Measurements from ENCODE around the gene BTD.

The BTD gene

GRCh38 chr3:15657016-15657415 lies 55.5 kb downstream of the BTD start:
- no peak overlapping the region for H3K27ac ChIP-seq (ENCODE audit: low read length)
- H3K9ac ChIP-seq (ENCODE audit: low read length) = no peak overlapping the region
- no peaks in the 10 kb centered on the region for H3K27me3 ChIP-seq (ENCODE audit: control insufficient read depth, insufficient read depth, low read length)
- H3K4me1 ChIP-seq (ENCODE audit: control insufficient read depth, low read depth, low read length) = no peaks in the 10 kb centered on the region
- no peak overlapping the region for H3K4me3 ChIP-seq (ENCODE audit: low read length)
- H3K36me3 ChIP-seq (ENCODE audit: control insufficient read depth, low read depth, low read length) = no peaks in the 10 kb centered on the region
- H3K9me3 ChIP-seq (ENCODE audit: control insufficient read depth, low read depth, low read length) = peaks cover 12% of the 10 kb centered on the region

GRCh38 chr3:15659254-15659975 lies 57.9 kb downstream of the BTD start:
- no peak overlapping the region for H3K4me3 ChIP-seq (ENCODE audit: low read length)
- H3K27ac ChIP-seq (ENCODE audit: low read length) = no peak overlapping the region

GRCh38 chr3:15660055-15660935 lies 58.8 kb downstream of the BTD start:
- H3K4me3 ChIP-seq (ENCODE audit: low read length) = no peak overlapping the region
- peaks cover 12% of the 10 kb centered on the region for H3K9me3 ChIP-seq (ENCODE audit: control insufficient read depth, low read depth, low read length)
- no peaks in the 10 kb centered on the region for H3K36me3 ChIP-seq (ENCODE audit: control insufficient read depth, low read depth, low read length)
- H3K4me1 ChIP-seq (ENCODE audit: control insufficient read depth, low read depth, low read length) = no peaks in the 10 kb centered on the region
- H3K27me3 ChIP-seq (ENCODE audit: control insufficient read depth, insufficient read depth, low read length) = no peaks in the 10 kb centered on the region
- H3K27ac ChIP-seq (ENCODE audit: low read length) = no peak overlapping the region
- no peak overlapping the region for H3K9ac ChIP-seq (ENCODE audit: low read length)

More at GRCh38 chr3:15659254-15659975, 57.9 kb downstream of the BTD start:
- no peaks in the 10 kb centered on the region for H3K36me3 ChIP-seq (ENCODE audit: control insufficient read depth, low read depth, low read length)
- H3K27me3 ChIP-seq (ENCODE audit: control insufficient read depth, insufficient read depth, low read length) = no peaks in the 10 kb centered on the region
- no peaks in the 10 kb centered on the region for H3K4me1 ChIP-seq (ENCODE audit: control insufficient read depth, low read depth, low read length)
- H3K9ac ChIP-seq (ENCODE audit: low read length) = no peak overlapping the region
- peaks cover 12% of the 10 kb centered on the region for H3K9me3 ChIP-seq (ENCODE audit: control insufficient read depth, low read depth, low read length)

- H3K4me3 ChIP-seq (ENCODE audit: low read length) = no peak overlapping the region
- no peaks in the 10 kb centered on the region for H3K9me3 ChIP-seq (ENCODE audit: control insufficient read depth, low read depth, low read length)
- H3K27ac ChIP-seq (ENCODE audit: low read length) = no peak overlapping the region
- H3K9ac ChIP-seq (ENCODE audit: low read length) = no peak overlapping the region
- peaks cover 6% of the 10 kb centered on the region for H3K36me3 ChIP-seq (ENCODE audit: control insufficient read depth, low read depth, low read length)
- no peaks in the 10 kb centered on the region for H3K27me3 ChIP-seq (ENCODE audit: control insufficient read depth, insufficient read depth, low read length)
- H3K4me1 ChIP-seq (ENCODE audit: control insufficient read depth, low read depth, low read length) = peaks cover 5% of the 10 kb centered on the region
These were observed 62.6 kb downstream of the BTD start for GRCh38 chr3:15664144-15664543.

GRCh38 chr3:15665510-15666150 lies 64.1 kb downstream of the BTD start:
- Histone ChIP-seq H3K9me3 (ENCODE audit: control insufficient read depth, low read depth, low read length) (no peaks in the 10 kb centered on the region), H3K4me3 (ENCODE audit: low read length) (no peak overlapping the region), H3K9ac (ENCODE audit: low read length) (no peak overlapping the region), H3K27ac (ENCODE audit: low read length) (no peak overlapping the region), H3K4me1 (ENCODE audit: control insufficient read depth, low read depth, low read length) (peaks cover 7% of the 10 kb centered on the region), H3K36me3 (ENCODE audit: control insufficient read depth, low read depth, low read length) (peaks cover 12% of the 10 kb centered on the region), H3K27me3 (ENCODE audit: control insufficient read depth, insufficient read depth, low read length) (no peaks in the 10 kb centered on the region)

- no peak overlapping the region for H3K9ac ChIP-seq (ENCODE audit: low read length)
- H3K4me1 ChIP-seq (ENCODE audit: control insufficient read depth, low read depth, low read length) = peaks cover 7% of the 10 kb centered on the region
- no peak overlapping the region for H3K27ac ChIP-seq (ENCODE audit: low read length)
- no peak overlapping the region for H3K4me3 ChIP-seq (ENCODE audit: low read length)
- H3K27me3 ChIP-seq (ENCODE audit: control insufficient read depth, insufficient read depth, low read length) = no peaks in the 10 kb centered on the region
- H3K9me3 ChIP-seq (ENCODE audit: control insufficient read depth, low read depth, low read length) = no peaks in the 10 kb centered on the region
- peaks cover 16% of the 10 kb centered on the region for H3K36me3 ChIP-seq (ENCODE audit: control insufficient read depth, low read depth, low read length)
These were observed 64.7 kb downstream of the BTD start for GRCh38 chr3:15666277-15666676.

- Histone ChIP-seq H3K9me3 (ENCODE audit: control insufficient read depth, low read depth, low read length) (no peaks in the 10 kb centered on the region), H3K9ac (ENCODE audit: low read length) (no peak overlapping the region), H3K4me1 (ENCODE audit: control insufficient read depth, low read depth, low read length) (peaks cover 7% of the 10 kb centered on the region), H3K27ac (ENCODE audit: low read length) (no peak overlapping the region), H3K36me3 (ENCODE audit: control insufficient read depth, low read depth, low read length) (peaks cover 17% of the 10 kb centered on the region), H3K27me3 (ENCODE audit: control insufficient read depth, insufficient read depth, low read length) (no peaks in the 10 kb centered on the region), H3K4me3 (ENCODE audit: low read length) (no peak overlapping the region)
These were observed 65.9 kb downstream of the BTD start for GRCh38 chr3:15667484-15667883.

GRCh38 chr3:15673536-15673935 lies 72.0 kb downstream of the BTD start:
- H3K36me3 ChIP-seq (ENCODE audit: control insufficient read depth, low read depth, low read length) = peaks cover 41% of the 10 kb centered on the region
- no peaks in the 10 kb centered on the region for H3K27me3 ChIP-seq (ENCODE audit: control insufficient read depth, insufficient read depth, low read length)
- H3K4me1 ChIP-seq (ENCODE audit: control insufficient read depth, low read depth, low read length) = peaks cover 7% of the 10 kb centered on the region
- no peaks in the 10 kb centered on the region for H3K9me3 ChIP-seq (ENCODE audit: control insufficient read depth, low read depth, low read length)
- H3K27ac ChIP-seq (ENCODE audit: low read length) = no peak overlapping the region
- H3K4me3 ChIP-seq (ENCODE audit: low read length) = no peak overlapping the region
- H3K9ac ChIP-seq (ENCODE audit: low read length) = no peak overlapping the region

GRCh38 chr3:15676259-15676658 lies 74.7 kb downstream of the BTD start:
- H3K9ac ChIP-seq (ENCODE audit: low read length) = no peak overlapping the region
- no peak overlapping the region for H3K27ac ChIP-seq (ENCODE audit: low read length)
- H3K4me3 ChIP-seq (ENCODE audit: low read length) = no peak overlapping the region
- no peaks in the 10 kb centered on the region for H3K4me1 ChIP-seq (ENCODE audit: control insufficient read depth, low read depth, low read length)
- no peaks in the 10 kb centered on the region for H3K27me3 ChIP-seq (ENCODE audit: control insufficient read depth, insufficient read depth, low read length)
- no peaks in the 10 kb centered on the region for H3K9me3 ChIP-seq (ENCODE audit: control insufficient read depth, low read depth, low read length)
- H3K36me3 ChIP-seq (ENCODE audit: control insufficient read depth, low read depth, low read length) = peaks cover 42% of the 10 kb centered on the region

- H3K27me3 ChIP-seq (ENCODE audit: control insufficient read depth, insufficient read depth, low read length) = no peaks in the 10 kb centered on the region
- H3K27ac ChIP-seq (ENCODE audit: low read length) = no peak overlapping the region
- no peak overlapping the region for H3K9ac ChIP-seq (ENCODE audit: low read length)
- no peaks in the 10 kb centered on the region for H3K4me1 ChIP-seq (ENCODE audit: control insufficient read depth, low read depth, low read length)
- H3K9me3 ChIP-seq (ENCODE audit: control insufficient read depth, low read depth, low read length) = no peaks in the 10 kb centered on the region
- H3K4me3 ChIP-seq (ENCODE audit: low read length) = no peak overlapping the region
- peaks cover 45% of the 10 kb centered on the region for H3K36me3 ChIP-seq (ENCODE audit: control insufficient read depth, low read depth, low read length)
These were observed 77.8 kb downstream of the BTD start for GRCh38 chr3:15679306-15679705.

- no peak overlapping the region for H3K27ac ChIP-seq (ENCODE audit: low read length)
- H3K27me3 ChIP-seq (ENCODE audit: control insufficient read depth, insufficient read depth, low read length) = no peaks in the 10 kb centered on the region
- no peak overlapping the region for H3K9ac ChIP-seq (ENCODE audit: low read length)
- H3K9me3 ChIP-seq (ENCODE audit: control insufficient read depth, low read depth, low read length) = no peaks in the 10 kb centered on the region
- H3K4me1 ChIP-seq (ENCODE audit: control insufficient read depth, low read depth, low read length) = no peaks in the 10 kb centered on the region
- H3K36me3 ChIP-seq (ENCODE audit: control insufficient read depth, low read depth, low read length) = peaks cover 55% of the 10 kb centered on the region
- H3K4me3 ChIP-seq (ENCODE audit: low read length) = no peak overlapping the region
These were observed 80.1 kb downstream of the BTD start for GRCh38 chr3:15681668-15682067.
